ENCODE data around the gene CAMK2G. TPM values are rescaled to one million over a fixed set of nuclear protein-coding genes. Genes with fewer than 3 reads are reported as not detected.
A peak's percentile ranks its signal among the peaks of the same experiment; 100 is the strongest.

The CAMK2G gene
- total and polyA plus RNA-seq, 2 experiments from 2014 or later, result 30.6 to 34.1 TPM

- H4K20me1 ChIP-seq (replicated peaks; ENCODE audit: insufficient read depth), result peaks cover 17% of the 10 kb centered on the region
- Mint-ChIP-seq H3K4me3 (peak within 1 kb of the TSS; percentile 95), H3K27me3 (ENCODE audit: insufficient read depth, low read depth, poor library complexity) (peaks cover 13% of the 10 kb centered on the region), H3K4me1 (peaks cover 25% of the 10 kb centered on the region), H3K27ac (peak within 1 kb of the TSS; percentile 98), H3K36me3 (ENCODE audit: low read depth) (peaks cover 22% of the 10 kb centered on the region), H3K9me3 (no peaks in the 10 kb centered on the region)
- DNase-seq (ENCODE audit: low spot score) (peak; percentile 95), ATAC-seq (peak; percentile 65)
- H3F3A ChIP-seq (replicated peaks; ENCODE audit: low read depth), result peaks cover 13% of the 10 kb centered on the region; the same call in 1 of the 2 replicates
- peak within 1 kb of the TSS; percentile 98 for H3K4me3 ChIP-seq
- H3K9me2 ChIP-seq (ENCODE audit: insufficient read depth), result no peaks in the 10 kb centered on the region
- H3K4me2 ChIP-seq, result peak within 1 kb of the TSS; percentile 94
- peak; percentile 96 for TF ChIP-seq POLR2AphosphoS5 (IDR thresholded peaks at IDR 0.05; ENCODE audit: low read depth)
- no peak for TF ChIP-seq NANOG (IDR thresholded peaks at IDR 0.05; ENCODE audit: borderline replicate concordance)
- no peak for TF ChIP-seq ZNF331 (CRISPR knock-in tag; IDR thresholded peaks at IDR 0.05; ENCODE audit: low read depth)
- TF ChIP-seq CREB1 (CRISPR knock-in tag; IDR thresholded peaks at IDR 0.05; ENCODE audit: low read depth), result 0 out of 2 replicates have a peak, but pooled peaks have one; percentile 31
- no peak for TF ChIP-seq ZNF114 (CRISPR knock-in tag; IDR thresholded peaks at IDR 0.05)
- peak; percentile 80 for TF ChIP-seq ETS1 (IDR thresholded peaks at IDR 0.05)
- no peak for TF ChIP-seq STAT1 (IDR thresholded peaks at IDR 0.05; ENCODE audit: unreplicated experiment)
- peaks cover 8% of the 10 kb centered on the region; the same call in 1 of the 2 replicates for H3K36me3 ChIP-seq (ENCODE audit: insufficient read depth)
- no peaks in the 10 kb centered on the region for H3K27me3 ChIP-seq (ENCODE audit: insufficient read depth)
- peak within 1 kb of the TSS; percentile 96 for H2AFZ ChIP-seq
- peaks cover 54% of the 10 kb centered on the region for H3K79me2 ChIP-seq (replicated peaks; ENCODE audit: insufficient read depth)
- H3K27ac ChIP-seq (ENCODE audit: low read depth), result peak within 1 kb of the TSS; percentile 87
- H3K4me1 ChIP-seq (ENCODE audit: insufficient read depth), result peaks cover 17% of the 10 kb centered on the region
Observed at GRCh38 chr10:73781879-73782748, 92.2 kb downstream of the CAMK2G start, which contains the start of gene CHCHD1. TSS of gene CHCHD1 (plus strand) at chr10:73782048. CDS start at chr10:73782076, 28 bp downstream.

- Histone ChIP-seq H3K36me3 (ENCODE audit: insufficient read depth) (peaks cover 10% of the 10 kb centered on the region; the same call in 1 of the 2 replicates), H3K9me2 (ENCODE audit: insufficient read depth) (no peaks in the 10 kb centered on the region), H2AFZ (peak overlapping the region; percentile 96), H3K4me2 (peak overlapping the region; percentile 94), H3F3A (replicated peaks; ENCODE audit: low read depth) (peaks cover 12% of the 10 kb centered on the region; the same call in 1 of the 2 replicates), H3K4me1 (ENCODE audit: insufficient read depth) (peaks cover 13% of the 10 kb centered on the region), H3K27me3 (ENCODE audit: insufficient read depth) (no peaks in the 10 kb centered on the region), H3K79me2 (replicated peaks; ENCODE audit: insufficient read depth) (peaks cover 50% of the 10 kb centered on the region), H4K20me1 (replicated peaks; ENCODE audit: insufficient read depth) (peaks cover 13% of the 10 kb centered on the region), H3K4me3 (peak overlapping the region; percentile 98), H3K27ac (ENCODE audit: low read depth) (peak overlapping the region; percentile 87; the same call in 1 of the 2 replicates)
- Mint-ChIP-seq H3K27me3 (ENCODE audit: insufficient read depth, low read depth, poor library complexity) (peaks cover 12% of the 10 kb centered on the region), H3K27ac (peak overlapping the region; percentile 98), H3K4me3 (peak overlapping the region; percentile 95), H3K4me1 (peaks cover 23% of the 10 kb centered on the region), H3K9me3 (no peaks in the 10 kb centered on the region), H3K36me3 (ENCODE audit: low read depth) (peaks cover 25% of the 10 kb centered on the region)
- peak; percentile 10; the same call in 2 of the 3 replicates for ATAC-seq
- no peak for DNase-seq (ENCODE audit: low spot score)
- TF ChIP-seq EZH2 (IDR thresholded peaks at IDR 0.05; ENCODE audit: low read depth, unreplicated experiment) (no peak), JUNB (IDR thresholded peaks at IDR 0.05; ENCODE audit: unreplicated experiment) (no peak), CREB1 (CRISPR knock-in tag; IDR thresholded peaks at IDR 0.05; ENCODE audit: low read depth) (no peak), CTCF (conservative IDR thresholded peaks at IDR 0.05; ENCODE audit: low read depth in 2 of 2) (no peak), ZNF331 (CRISPR knock-in tag; IDR thresholded peaks at IDR 0.05; ENCODE audit: low read depth) (no peak), STAT1 (IDR thresholded peaks at IDR 0.05; ENCODE audit: unreplicated experiment) (no peak)
Observed at GRCh38 chr10:73781548-73781878, 92.8 kb downstream of the CAMK2G start.

Measured in GM23338 (cell line).